Activated naive CD8-positive, alpha-beta T cell treated with anti-CD3 and anti-CD28 coated beads for 36 hours (primary cell): ENCODE data around the gene NT5DC1. TPM values are rescaled to one million over a fixed set of nuclear protein-coding genes. Genes with fewer than 3 reads are reported as not detected.

Source experiments
- DNase-seq: peaks from one replicate; pipeline ENCODE4 v3.0.0; 2021
- H3K27ac Mint-ChIP-seq: one replicate; pipeline ENCODE4 v1.8.0; 2022; ENCODE audit warnings: mild to moderate bottlenecking, moderate library complexity, mixed read lengths
- H3K27me3 Mint-ChIP-seq: one replicate; pipeline ENCODE4 v1.8.0; 2022; ENCODE audit warnings: mild to moderate bottlenecking, mixed read lengths
- H3K36me3 Mint-ChIP-seq: one replicate; pipeline ENCODE4 v1.8.0; 2021; ENCODE audit warnings: mild to moderate bottlenecking, mixed read lengths
- H3K4me1 Mint-ChIP-seq: one replicate; pipeline ENCODE4 v1.8.0; 2021; ENCODE audit warnings: mixed read lengths
- H3K4me3 Mint-ChIP-seq: one replicate; pipeline ENCODE4 v1.8.0; 2022; ENCODE audit warnings: mild to moderate bottlenecking, moderate library complexity, mixed read lengths
- H3K9me3 Mint-ChIP-seq: one replicate; pipeline ENCODE4 v1.8.0; 2022; ENCODE audit warnings: mixed read lengths
- total RNA-seq, 2 experiments: library from RNA; stranded (reverse); gene quantifications; one replicate each; pipeline ENCODE4 v1.2.3, GENCODE V29; 2021

The NT5DC1 gene
- total RNA-seq, 2 experiments from 2014 or later, result 42.6 to 47.1 TPM

- H3K36me3 Mint-ChIP-seq, result peaks cover 29% of the 10 kb centered on the region
- no peaks in the 10 kb centered on the region for H3K9me3 Mint-ChIP-seq
- H3K27me3 Mint-ChIP-seq, result no peaks in the 10 kb centered on the region
- H3K4me3 Mint-ChIP-seq, result no peak overlapping the region
- H3K27ac Mint-ChIP-seq, result no peak overlapping the region
- peaks cover 40% of the 10 kb centered on the region for H3K4me1 Mint-ChIP-seq
- DNase-seq, result no peak
These were observed 147.9 kb downstream of the NT5DC1 start for GRCh38 chr6:116248577-116248976.

GRCh38 chr6:116251568-116252384, 151.1 kb downstream of the NT5DC1 start:
- Mint-ChIP-seq H3K27me3 (no peaks in the 10 kb centered on the region), H3K27ac (peak overlapping the region; percentile 6), H3K4me3 (peak overlapping the region; percentile 62), H3K36me3 (peaks cover 29% of the 10 kb centered on the region), H3K9me3 (no peaks in the 10 kb centered on the region), H3K4me1 (peaks cover 40% of the 10 kb centered on the region)
- no peak for DNase-seq

- no peak for DNase-seq
- Mint-ChIP-seq H3K27me3 (no peaks in the 10 kb centered on the region), H3K4me1 (peaks cover 40% of the 10 kb centered on the region), H3K9me3 (no peaks in the 10 kb centered on the region), H3K36me3 (peaks cover 29% of the 10 kb centered on the region), H3K27ac (no peak overlapping the region), H3K4me3 (no peak overlapping the region)
These were observed 152.5 kb downstream of the NT5DC1 start for GRCh38 chr6:116253188-116253504.

- no peaks in the 10 kb centered on the region for H3K9me3 Mint-ChIP-seq
- no peaks in the 10 kb centered on the region for H3K27me3 Mint-ChIP-seq
- peaks cover 36% of the 10 kb centered on the region for H3K4me1 Mint-ChIP-seq
- peaks cover 25% of the 10 kb centered on the region for H3K36me3 Mint-ChIP-seq
- H3K4me3 Mint-ChIP-seq, result no peak within 1 kb of the TSS
- DNase-seq, result peak; percentile 87
- H3K27ac Mint-ChIP-seq, result no peak within 1 kb of the TSS
These were observed 153.0 kb downstream of the NT5DC1 start, which contains the start of gene TSPYL4 for GRCh38 chr6:116253505-116254296. TSS of gene TSPYL4 (minus strand) at chr6:116254075. CDS start at chr6:116254008, 67 bp downstream.

- H3K4me1 Mint-ChIP-seq, result peaks cover 29% of the 10 kb centered on the region
- H3K27me3 Mint-ChIP-seq, result no peaks in the 10 kb centered on the region
- peaks cover 29% of the 10 kb centered on the region for H3K36me3 Mint-ChIP-seq
- DNase-seq, result no peak
- H3K27ac Mint-ChIP-seq, result no peak overlapping the region
- H3K4me3 Mint-ChIP-seq, result no peak overlapping the region
- no peaks in the 10 kb centered on the region for H3K9me3 Mint-ChIP-seq
These were observed 153.8 kb downstream of the NT5DC1 start for GRCh38 chr6:116254297-116255056.

- H3K4me1 Mint-ChIP-seq, result peaks cover 28% of the 10 kb centered on the region
- H3K27ac Mint-ChIP-seq, result no peak overlapping the region
These were observed 154.7 kb downstream of the NT5DC1 start for GRCh38 chr6:116255246-116255800.

GRCh38 chr6:116256694-116257093, 156.0 kb downstream of the NT5DC1 start:
- no peak for DNase-seq
- H3K27me3 Mint-ChIP-seq, result no peaks in the 10 kb centered on the region
- peaks cover 18% of the 10 kb centered on the region for H3K4me1 Mint-ChIP-seq
- H3K9me3 Mint-ChIP-seq, result no peaks in the 10 kb centered on the region
- no peak overlapping the region for H3K4me3 Mint-ChIP-seq
- peaks cover 29% of the 10 kb centered on the region for H3K36me3 Mint-ChIP-seq
- no peak overlapping the region for H3K27ac Mint-ChIP-seq

More at GRCh38 chr6:116255246-116255800, 154.7 kb downstream of the NT5DC1 start:
- Mint-ChIP-seq H3K9me3 (no peaks in the 10 kb centered on the region), H3K27me3 (no peaks in the 10 kb centered on the region), H3K4me3 (no peak overlapping the region), H3K36me3 (peaks cover 31% of the 10 kb centered on the region)
- no peak for DNase-seq

- peaks cover 39% of the 10 kb centered on the region for H3K36me3 Mint-ChIP-seq
- no peaks in the 10 kb centered on the region for H3K27me3 Mint-ChIP-seq
- no peak for DNase-seq
- no peak overlapping the region for H3K27ac Mint-ChIP-seq
- peaks cover 14% of the 10 kb centered on the region for H3K4me1 Mint-ChIP-seq
- H3K9me3 Mint-ChIP-seq, result peaks cover 5% of the 10 kb centered on the region
- H3K4me3 Mint-ChIP-seq, result no peak overlapping the region
These were observed 157.9 kb downstream of the NT5DC1 start for GRCh38 chr6:116258520-116258919.

GRCh38 chr6:116263353-116263752, 162.7 kb downstream of the NT5DC1 start:
- Mint-ChIP-seq H3K9me3 (peaks cover 13% of the 10 kb centered on the region), H3K27me3 (no peaks in the 10 kb centered on the region), H3K27ac (no peak overlapping the region), H3K4me1 (peaks cover 20% of the 10 kb centered on the region), H3K36me3 (peaks cover 59% of the 10 kb centered on the region), H3K4me3 (no peak overlapping the region)
- DNase-seq, result no peak

GRCh38 chr6:116265041-116265829, 164.6 kb downstream of the NT5DC1 start:
- H3K36me3 Mint-ChIP-seq, result peaks cover 50% of the 10 kb centered on the region
- H3K4me3 Mint-ChIP-seq, result no peak overlapping the region
- no peaks in the 10 kb centered on the region for H3K27me3 Mint-ChIP-seq
- no peak overlapping the region for H3K27ac Mint-ChIP-seq
- H3K9me3 Mint-ChIP-seq, result peaks cover 13% of the 10 kb centered on the region
- peaks cover 21% of the 10 kb centered on the region for H3K4me1 Mint-ChIP-seq
- no peak for DNase-seq

GRCh38 chr6:116266803-116267202, 166.2 kb downstream of the NT5DC1 start:
- no peak overlapping the region for H3K4me3 Mint-ChIP-seq
- no peaks in the 10 kb centered on the region for H3K27me3 Mint-ChIP-seq
- no peak for DNase-seq
- H3K9me3 Mint-ChIP-seq, result peaks cover 13% of the 10 kb centered on the region
- H3K36me3 Mint-ChIP-seq, result peaks cover 38% of the 10 kb centered on the region
- H3K4me1 Mint-ChIP-seq, result peaks cover 17% of the 10 kb centered on the region
- no peak overlapping the region for H3K27ac Mint-ChIP-seq

- peaks cover 32% of the 10 kb centered on the region for H3K36me3 Mint-ChIP-seq
- H3K27me3 Mint-ChIP-seq, result no peaks in the 10 kb centered on the region
- peaks cover 26% of the 10 kb centered on the region for H3K4me1 Mint-ChIP-seq
- H3K9me3 Mint-ChIP-seq, result peaks cover 11% of the 10 kb centered on the region
- DNase-seq, result no peak
- peak overlapping the region; percentile 8 for H3K27ac Mint-ChIP-seq
- H3K4me3 Mint-ChIP-seq, result no peak overlapping the region
These were observed 167.4 kb downstream of the NT5DC1 start for GRCh38 chr6:116267836-116268588.

- H3K36me3 Mint-ChIP-seq, result peaks cover 27% of the 10 kb centered on the region
- DNase-seq, result no peak
- H3K4me1 Mint-ChIP-seq, result peaks cover 25% of the 10 kb centered on the region
- peaks cover 6% of the 10 kb centered on the region for H3K9me3 Mint-ChIP-seq
- H3K27ac Mint-ChIP-seq, result peak overlapping the region; percentile 8
- H3K27me3 Mint-ChIP-seq, result no peaks in the 10 kb centered on the region
- H3K4me3 Mint-ChIP-seq, result no peak overlapping the region
These were observed 168.1 kb downstream of the NT5DC1 start for GRCh38 chr6:116268589-116269293.
